ENCODE results near the gene CREG1.

Gene CREG1

DNA sequence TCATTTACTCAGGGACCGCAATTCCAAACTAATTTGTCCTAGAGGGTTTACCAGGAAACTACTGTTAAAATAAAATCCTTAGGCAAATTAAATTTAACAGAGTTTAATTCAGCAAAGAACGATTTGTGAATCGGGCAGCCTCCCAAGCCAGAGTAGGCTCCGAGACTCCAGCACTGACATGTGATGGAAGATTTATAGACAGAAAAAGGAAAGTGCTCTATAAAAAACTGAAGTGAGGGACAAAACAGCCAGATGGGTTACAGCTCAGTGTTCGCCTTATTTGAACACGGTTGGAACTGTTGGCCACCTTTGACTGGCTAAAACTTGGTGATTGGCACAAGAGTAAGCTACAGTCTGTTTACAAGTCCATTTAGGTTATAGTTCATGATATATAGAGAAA lies 41.3 kb upstream of the CREG1 start:
- H3K27ac ChIP-seq: no peak overlapping the region
- H3K4me2 ChIP-seq: no peak overlapping the region
- H3K4me1 ChIP-seq (ENCODE audit: low read depth, poor library complexity, severe bottlenecking): peaks cover 3% of the 10 kb centered on the region
- TF ChIP-seq, protein P1, sequence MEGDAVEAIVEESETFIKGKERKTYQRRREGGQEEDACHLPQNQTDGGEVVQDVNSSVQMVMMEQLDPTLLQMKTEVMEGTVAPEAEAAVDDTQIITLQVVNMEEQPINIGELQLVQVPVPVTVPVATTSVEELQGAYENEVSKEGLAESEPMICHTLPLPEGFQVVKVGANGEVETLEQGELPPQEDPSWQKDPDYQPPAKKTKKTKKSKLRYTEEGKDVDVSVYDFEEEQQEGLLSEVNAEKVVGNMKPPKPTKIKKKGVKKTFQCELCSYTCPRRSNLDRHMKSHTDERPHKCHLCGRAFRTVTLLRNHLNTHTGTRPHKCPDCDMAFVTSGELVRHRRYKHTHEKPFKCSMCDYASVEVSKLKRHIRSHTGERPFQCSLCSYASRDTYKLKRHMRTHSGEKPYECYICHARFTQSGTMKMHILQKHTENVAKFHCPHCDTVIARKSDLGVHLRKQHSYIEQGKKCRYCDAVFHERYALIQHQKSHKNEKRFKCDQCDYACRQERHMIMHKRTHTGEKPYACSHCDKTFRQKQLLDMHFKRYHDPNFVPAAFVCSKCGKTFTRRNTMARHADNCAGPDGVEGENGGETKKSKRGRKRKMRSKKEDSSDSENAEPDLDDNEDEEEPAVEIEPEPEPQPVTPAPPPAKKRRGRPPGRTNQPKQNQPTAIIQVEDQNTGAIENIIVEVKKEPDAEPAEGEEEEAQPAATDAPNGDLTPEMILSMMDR (conservative IDR thresholded peaks at IDR 0.05; ENCODE audit: low read depth, low read length): no peak
- no peaks in the 10 kb centered on the region for H3K36me3 ChIP-seq (ENCODE audit: insufficient read depth)
- no peaks in the 10 kb centered on the region for H4K20me1 ChIP-seq (ENCODE audit: insufficient read depth)
- no peak overlapping the region for H3K4me3 ChIP-seq (IDR thresholded peaks at IDR 0.05; ENCODE audit: insufficient read depth, low read depth, low read length)
- no peak overlapping the region for H3K9ac ChIP-seq
- H3K79me2 ChIP-seq (ENCODE audit: insufficient read depth, low read depth): no peaks in the 10 kb centered on the region
- H3K27me3 ChIP-seq (ENCODE audit: insufficient read depth, low read depth): no peaks in the 10 kb centered on the region
- H2AFZ ChIP-seq (ENCODE audit: low read depth): no peak overlapping the region

GRCh38 chr1:167593860-167594259 lies 40.3 kb upstream of the CREG1 start:
- Histone ChIP-seq H2AFZ (ENCODE audit: low read depth) (no peak overlapping the region), H3K4me3 (IDR thresholded peaks at IDR 0.05; ENCODE audit: insufficient read depth, low read depth, low read length) (no peak overlapping the region), H3K4me1 (ENCODE audit: low read depth, poor library complexity, severe bottlenecking) (no peaks in the 10 kb centered on the region), H3K9ac (no peak overlapping the region), H3K79me2 (ENCODE audit: insufficient read depth, low read depth) (no peaks in the 10 kb centered on the region), H3K36me3 (ENCODE audit: insufficient read depth) (no peaks in the 10 kb centered on the region), H3K4me2 (no peak overlapping the region), H3K27me3 (ENCODE audit: insufficient read depth, low read depth) (no peaks in the 10 kb centered on the region), H3K27ac (no peak overlapping the region), H4K20me1 (ENCODE audit: insufficient read depth) (no peaks in the 10 kb centered on the region)
- TF ChIP-seq, protein P1 (conservative IDR thresholded peaks at IDR 0.05; ENCODE audit: low read depth, low read length): no peak

DNA sequence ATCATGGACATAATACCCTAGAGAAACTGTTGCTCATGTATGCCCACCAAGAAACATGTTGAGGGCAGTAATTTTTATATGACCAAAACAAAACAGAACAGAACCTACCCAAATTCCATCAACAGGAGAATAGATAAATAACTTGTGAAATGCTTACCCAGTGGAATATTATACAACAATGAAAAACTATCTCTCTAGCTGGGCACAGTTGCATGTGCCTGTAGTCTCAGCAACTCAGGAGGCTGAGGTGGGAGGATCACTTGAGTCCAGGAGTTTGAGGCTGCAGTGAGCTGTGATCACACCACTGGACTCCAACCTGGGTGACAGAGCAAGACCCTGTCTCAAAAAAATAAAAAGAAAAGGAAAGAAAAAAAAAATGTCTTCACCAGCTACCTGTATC lies 38.9 kb upstream of the CREG1 start:
- no peaks in the 10 kb centered on the region for H3K36me3 ChIP-seq (ENCODE audit: insufficient read depth)
- no peaks in the 10 kb centered on the region for H3K79me2 ChIP-seq (ENCODE audit: insufficient read depth, low read depth)
- H4K20me1 ChIP-seq (ENCODE audit: insufficient read depth): no peaks in the 10 kb centered on the region
- H3K4me3 ChIP-seq (IDR thresholded peaks at IDR 0.05; ENCODE audit: insufficient read depth, low read depth, low read length): no peak overlapping the region
- no peak overlapping the region for H3K9ac ChIP-seq
- TF ChIP-seq, protein P1 (conservative IDR thresholded peaks at IDR 0.05; ENCODE audit: low read depth, low read length): no peak
- H3K27ac ChIP-seq: no peak overlapping the region
- no peak overlapping the region for H2AFZ ChIP-seq (ENCODE audit: low read depth)
- no peak overlapping the region for H3K4me2 ChIP-seq
- no peaks in the 10 kb centered on the region for H3K4me1 ChIP-seq (ENCODE audit: low read depth, poor library complexity, severe bottlenecking)
- no peaks in the 10 kb centered on the region for H3K27me3 ChIP-seq (ENCODE audit: insufficient read depth, low read depth)

GRCh38 chr1:167588361-167588760 lies 34.8 kb upstream of the CREG1 start:
- TF ChIP-seq, protein P1 (conservative IDR thresholded peaks at IDR 0.05; ENCODE audit: low read depth, low read length): no peak
- Histone ChIP-seq H3K4me2 (no peak overlapping the region), H2AFZ (ENCODE audit: low read depth) (no peak overlapping the region), H3K4me1 (ENCODE audit: low read depth, poor library complexity, severe bottlenecking) (no peaks in the 10 kb centered on the region), H3K4me3 (IDR thresholded peaks at IDR 0.05; ENCODE audit: insufficient read depth, low read depth, low read length) (no peak overlapping the region), H3K79me2 (ENCODE audit: insufficient read depth, low read depth) (no peaks in the 10 kb centered on the region), H3K36me3 (ENCODE audit: insufficient read depth) (no peaks in the 10 kb centered on the region), H3K9ac (no peak overlapping the region), H3K27me3 (ENCODE audit: insufficient read depth, low read depth) (no peaks in the 10 kb centered on the region), H3K27ac (no peak overlapping the region), H4K20me1 (ENCODE audit: insufficient read depth) (no peaks in the 10 kb centered on the region)
